Stimulated activated CD4-positive, alpha-beta T cell treated with anti-CD3 and anti-CD28 coated beads, Interleukin-4, amount 100 ng/mL, for 48 hours (primary cell): ENCODE measurements around the gene SLC25A42.

Source experiments
- DNase-seq, 2 donors: peaks; one replicate each; pipeline ENCODE4 v3.0.0-alpha.2; 2020; ENCODE audit warnings: low read depth in 2 of 2

Gene SLC25A42

GRCh38 chr19:19050731-19051130, 13.1 kb upstream of the SLC25A42 start:
- DNase-seq: no peak

- DNase-seq: no peak
These were observed 12.1 kb upstream of the SLC25A42 start for GRCh38 chr19:19051478-19052213.

- no peak for DNase-seq
These were observed 10.9 kb upstream of the SLC25A42 start for GRCh38 chr19:19052921-19053320.

- peak; percentile 49 to 50 for DNase-seq
These were observed 10.1 kb upstream of the SLC25A42 start for GRCh38 chr19:19053508-19054314.

GRCh38 chr19:19054315-19054938, 9.4 kb upstream of the SLC25A42 start:
- DNase-seq: no peak

- DNase-seq: no peak
These were observed 8.8 kb upstream of the SLC25A42 start for GRCh38 chr19:19054939-19055440.

- no peak for DNase-seq
These were observed 8.1 kb upstream of the SLC25A42 start for GRCh38 chr19:19055701-19056100.

- DNase-seq: no peak
These were observed 7.0 kb upstream of the SLC25A42 start for GRCh38 chr19:19056636-19057275.

GRCh38 chr19:19057317-19057716, 6.5 kb upstream of the SLC25A42 start:
- DNase-seq: no peak

GRCh38 chr19:19057720-19058119, 6.1 kb upstream of the SLC25A42 start:
- DNase-seq: no peak

- DNase-seq: no peak
These were observed 4.6 kb upstream of the SLC25A42 start for GRCh38 chr19:19059018-19059836.

- DNase-seq: no peak
These were observed 3.8 kb upstream of the SLC25A42 start for GRCh38 chr19:19059837-19060611.

- DNase-seq: no peak
These were observed 2.3 kb upstream of the SLC25A42 start for GRCh38 chr19:19061506-19061905.

GRCh38 chr19:19062454-19063182, 1.2 kb upstream of the SLC25A42 start:
- DNase-seq: peak in 1 of 2 donors; percentile 24

- DNase-seq: no peak
These were observed 416 bp downstream of the SLC25A42 start for GRCh38 chr19:19064098-19064722.

- DNase-seq: peak; percentile 18 to 23
These were observed 1.3 kb downstream of the SLC25A42 start for GRCh38 chr19:19064811-19065745.

GRCh38 chr19:19067276-19068072, 3.7 kb downstream of the SLC25A42 start:
- DNase-seq: no peak
